ENCODE measurements around the gene MEGF11. TPM values are rescaled to one million over a fixed set of nuclear protein-coding genes. Genes with fewer than 3 reads are reported as not detected.

The MEGF11 gene
- total RNA-seq, 1 experiment from 2014 or later = 0.37 TPM

DNA sequence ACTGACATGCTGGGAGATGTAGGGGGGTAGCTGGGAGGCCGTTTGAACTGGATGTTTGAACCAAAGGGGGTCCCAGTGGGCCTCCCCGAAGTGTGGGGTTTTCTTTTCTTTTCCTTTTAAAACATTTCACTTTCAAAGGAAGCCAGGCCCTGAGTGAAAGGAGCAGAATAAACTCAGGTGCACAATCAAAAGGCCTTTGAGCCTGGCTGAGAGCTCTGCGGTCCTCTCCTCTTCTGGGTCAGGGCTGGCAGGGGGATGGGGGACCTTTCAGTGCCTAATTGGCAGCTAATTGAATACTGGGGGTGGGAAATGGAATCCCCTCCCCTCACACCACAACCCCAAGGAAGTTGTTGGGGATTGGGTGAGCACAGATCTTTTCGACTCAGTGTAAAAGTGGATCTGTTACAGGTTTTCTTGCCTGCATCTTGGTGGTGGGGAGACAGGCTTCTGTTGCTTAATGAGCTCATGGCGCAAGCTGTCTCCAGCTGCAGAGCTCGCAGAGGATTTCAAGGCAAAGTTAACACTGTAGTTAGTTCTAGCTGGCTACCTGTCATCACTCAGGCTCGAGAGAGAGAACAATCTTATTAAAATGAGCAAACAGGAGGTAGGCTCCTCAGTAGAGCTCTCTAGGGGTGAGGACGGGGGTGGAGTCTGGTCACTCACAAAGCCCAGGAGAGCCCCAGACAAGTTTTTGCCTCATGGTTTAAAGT lies 251.7 kb downstream of the MEGF11 start:
- DNase-seq (ENCODE audit: low read depth, low spot score) = no peak
- in situ Hi-C loops (cut with HindIII; ENCODE audit: low pct_unique_long_range_greater_than_20kb, low sequenced_read_pairs) = no loop called here

GRCh38 chr15:66001042-66001441 lies 252.5 kb downstream of the MEGF11 start:
- DNase-seq (ENCODE audit: low read depth, low spot score) = no peak
- in situ Hi-C loops (cut with HindIII; ENCODE audit: low pct_unique_long_range_greater_than_20kb, low sequenced_read_pairs) = no loop called here

GRCh38 chr15:65998486-65998885 lies 255.1 kb downstream of the MEGF11 start:
- in situ Hi-C loops (cut with HindIII; ENCODE audit: low pct_unique_long_range_greater_than_20kb, low sequenced_read_pairs) = no loop called here
- DNase-seq (ENCODE audit: low read depth, low spot score) = no peak

DNA sequence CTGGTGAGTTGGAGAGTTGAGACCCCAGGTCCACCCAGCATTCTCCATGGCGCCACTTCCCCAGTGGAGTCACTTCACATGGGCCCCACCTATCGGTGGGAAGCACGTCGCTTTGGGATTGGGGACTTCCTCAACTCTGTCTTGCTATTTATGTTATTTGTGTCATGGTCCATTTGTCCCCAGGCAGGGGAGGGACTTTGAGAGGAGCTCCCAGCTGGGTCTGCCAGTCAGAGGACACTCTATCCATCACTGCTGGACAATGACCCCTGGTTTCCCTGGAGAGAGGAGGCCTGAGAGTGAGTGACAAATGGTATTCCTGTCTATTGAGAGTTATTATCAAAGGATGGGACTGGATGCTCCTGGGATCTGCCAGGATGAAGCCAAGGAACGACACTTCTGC lies 256.6 kb downstream of the MEGF11 start:
- in situ Hi-C loops (cut with HindIII; ENCODE audit: low pct_unique_long_range_greater_than_20kb, low sequenced_read_pairs) = no loop called here
- no peak for DNase-seq (ENCODE audit: low read depth, low spot score)

DNA sequence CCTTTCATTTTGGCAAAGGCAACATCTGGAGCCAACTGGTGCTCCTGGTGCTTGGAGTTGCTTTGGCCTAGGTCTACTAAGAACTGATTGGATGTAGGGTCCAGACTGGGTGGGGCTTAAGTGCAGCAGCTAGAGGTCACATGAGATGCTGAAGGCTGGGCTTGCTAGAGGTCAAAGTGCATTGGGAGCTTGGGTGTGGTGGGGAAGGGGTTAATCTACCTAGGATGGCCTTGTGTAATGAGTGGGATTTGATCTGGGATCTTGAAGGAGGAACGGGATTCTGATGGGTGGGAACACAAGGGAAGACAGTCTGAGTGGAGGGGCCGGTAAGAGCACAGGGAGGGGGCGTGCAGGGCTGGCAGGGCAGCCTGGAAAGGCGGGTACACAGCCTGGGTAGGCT lies 258.7 kb downstream of the MEGF11 start:
- DNase-seq (ENCODE audit: low read depth, low spot score) = no peak
- in situ Hi-C loops (cut with HindIII; ENCODE audit: low pct_unique_long_range_greater_than_20kb, low sequenced_read_pairs) = no loop called here

DNA sequence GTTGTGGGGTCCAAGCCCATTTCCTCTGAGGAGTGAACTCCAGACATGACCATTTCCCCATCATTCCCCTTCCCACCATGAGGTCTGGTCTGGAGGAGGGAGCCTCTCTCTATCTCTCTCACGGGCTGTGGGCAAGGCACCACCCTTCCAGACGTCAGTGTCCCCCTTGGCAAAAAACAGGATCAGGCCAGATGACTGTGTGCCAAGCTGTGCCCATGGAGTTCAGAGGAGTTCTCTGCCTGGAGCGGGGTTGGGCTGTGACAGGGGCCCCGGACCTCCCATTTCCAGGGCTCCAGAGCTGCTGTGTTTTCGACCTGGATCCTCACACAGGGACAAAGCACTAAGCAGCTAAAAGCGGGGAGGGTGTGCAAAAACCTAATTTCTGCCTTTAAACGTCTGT lies 259.8 kb downstream of the MEGF11 start:
- in situ Hi-C loops (cut with HindIII; ENCODE audit: low pct_unique_long_range_greater_than_20kb, low sequenced_read_pairs) = no loop called here

DNA sequence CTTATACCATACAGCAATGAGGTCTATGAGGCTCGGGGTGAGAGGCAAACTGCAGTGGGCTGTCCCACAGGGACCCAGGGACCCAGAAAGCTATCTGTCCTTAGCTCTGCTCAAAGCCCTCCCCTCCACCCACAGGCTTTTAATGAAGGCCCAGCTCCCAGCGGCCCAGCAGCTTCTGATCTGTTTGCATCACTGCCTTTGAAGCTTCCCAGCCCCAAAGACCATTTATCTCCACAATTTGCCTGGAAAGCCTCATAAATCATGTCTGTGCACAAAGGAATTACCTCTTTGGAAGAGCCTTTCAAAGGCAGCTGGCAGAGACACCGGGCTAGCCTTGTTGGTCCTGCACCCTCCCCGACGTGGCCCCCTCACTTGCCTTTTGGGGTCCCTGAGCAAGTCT lies 260.3 kb downstream of the MEGF11 start:
- in situ Hi-C loops (cut with HindIII; ENCODE audit: low pct_unique_long_range_greater_than_20kb, low sequenced_read_pairs) = no loop called here
- no peak for DNase-seq (ENCODE audit: low read depth, low spot score)

More for the DNA sequence above, 259.8 kb downstream of the MEGF11 start:
- DNase-seq (ENCODE audit: low read depth, low spot score) = no peak

DNA sequence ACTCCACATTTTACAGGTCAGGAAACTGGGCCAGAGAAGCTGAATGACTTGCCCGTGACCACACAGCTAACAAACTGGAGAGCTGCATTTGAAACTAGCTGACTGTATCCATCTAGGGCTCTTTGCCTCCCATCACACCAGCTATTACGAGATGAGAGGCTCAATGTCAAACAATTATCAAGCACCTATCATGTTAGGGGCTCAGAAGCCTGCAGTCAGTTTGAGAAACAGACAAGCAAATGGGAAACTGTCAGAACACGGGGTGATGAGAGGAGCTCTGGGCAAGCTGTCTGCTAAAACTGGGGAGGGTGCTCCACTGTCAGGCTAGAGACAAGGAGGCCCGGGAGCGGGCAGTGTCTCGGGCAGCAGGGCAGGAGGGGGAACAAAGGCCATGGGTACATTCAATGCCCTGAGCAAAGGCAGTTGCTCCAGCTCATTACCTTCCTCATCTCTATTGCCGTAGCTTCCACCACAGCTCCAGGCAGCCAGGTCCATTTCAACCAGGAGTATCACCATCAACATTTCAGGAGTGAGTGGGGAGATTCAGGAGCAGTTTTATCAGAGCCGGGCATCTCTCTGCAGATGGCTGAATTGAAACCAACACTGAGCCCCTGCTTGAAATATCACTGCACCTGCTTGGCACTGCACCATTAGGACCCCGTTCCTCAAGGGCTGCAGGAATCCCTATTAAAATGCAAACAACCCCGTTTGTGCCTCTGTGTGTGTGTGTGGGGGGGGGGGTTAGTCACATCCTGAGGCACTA lies 261.6 kb downstream of the MEGF11 start:
- in situ Hi-C loops (cut with HindIII; ENCODE audit: low pct_unique_long_range_greater_than_20kb, low sequenced_read_pairs) = no loop called here
- DNase-seq (ENCODE audit: low read depth, low spot score) = no peak

DNA sequence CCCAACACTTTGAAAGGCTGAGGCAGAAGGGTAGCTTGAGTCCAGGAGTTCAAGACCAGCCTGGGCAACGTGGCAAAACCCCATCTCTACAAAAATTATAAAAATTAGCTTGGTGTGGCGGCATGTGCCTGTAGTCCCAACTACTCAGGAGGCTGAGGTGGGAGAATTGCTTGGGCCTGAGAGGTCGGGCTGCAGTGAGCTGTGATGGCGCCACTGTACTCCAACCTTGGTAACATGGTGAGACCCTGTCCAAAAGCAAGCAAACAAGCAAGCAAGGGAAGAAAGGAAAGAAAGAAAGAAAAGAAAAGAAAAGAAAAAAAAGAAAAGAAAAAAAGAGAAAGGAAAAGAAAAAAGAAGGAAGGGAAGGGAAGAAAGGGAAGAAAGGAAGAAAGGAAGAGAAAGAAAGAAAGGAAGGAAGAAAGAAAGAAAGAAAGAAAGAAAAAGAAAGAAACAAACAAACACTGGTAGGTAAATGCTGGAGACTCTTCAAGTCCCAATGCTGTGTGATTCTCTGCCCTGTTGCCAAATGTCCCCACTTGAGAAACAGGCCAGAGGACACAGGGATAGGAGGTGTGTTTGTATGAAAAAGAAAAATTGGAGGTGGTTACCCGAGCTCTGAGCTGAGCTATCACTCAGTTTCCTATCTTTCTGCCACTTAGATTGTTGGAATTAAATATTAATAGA lies 263.1 kb downstream of the MEGF11 start:
- DNase-seq (ENCODE audit: low read depth, low spot score) = no peak
- in situ Hi-C loops (cut with HindIII; ENCODE audit: low pct_unique_long_range_greater_than_20kb, low sequenced_read_pairs) = no loop called here

DNA sequence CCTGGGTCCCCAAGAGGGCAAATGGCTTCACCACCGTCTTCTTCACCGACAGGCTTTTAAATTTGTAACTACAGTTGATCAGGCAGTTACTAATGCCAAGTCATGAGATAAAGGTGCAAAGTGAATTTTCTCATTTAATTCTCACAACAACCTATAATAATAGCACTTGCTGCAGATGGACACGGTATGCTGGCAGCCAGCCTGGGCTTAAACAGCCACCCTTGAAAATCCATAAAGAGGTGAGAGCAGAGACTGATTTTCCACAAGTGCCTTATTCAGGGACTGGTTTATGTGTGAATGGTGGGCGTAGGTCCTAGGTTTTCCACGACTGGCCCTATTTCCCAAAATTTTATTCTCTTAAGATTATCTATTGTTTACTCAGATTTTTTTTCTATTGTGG lies 266.4 kb downstream of the MEGF11 start:
- in situ Hi-C loops (cut with HindIII; ENCODE audit: low pct_unique_long_range_greater_than_20kb, low sequenced_read_pairs) = no loop called here
- no peak for DNase-seq (ENCODE audit: low read depth, low spot score)

DNA sequence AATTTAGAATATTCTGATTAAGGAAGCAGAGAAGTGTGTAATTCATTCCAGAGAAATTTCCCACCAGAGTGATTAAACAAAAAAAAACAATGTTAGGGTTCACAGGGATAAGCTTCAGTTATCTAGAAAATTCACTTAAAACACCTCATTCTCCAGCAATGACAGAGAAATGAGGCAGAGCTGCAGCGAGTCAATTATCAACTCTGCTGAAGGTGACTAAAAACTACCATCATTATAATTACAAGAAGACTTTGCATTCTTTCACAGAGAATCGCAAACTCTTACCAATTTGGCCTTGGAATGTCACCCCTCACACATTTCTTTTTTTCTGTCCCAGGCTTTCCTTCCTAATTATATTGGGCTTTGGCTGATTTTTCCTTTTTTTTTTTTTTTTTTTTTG lies 267.1 kb downstream of the MEGF11 start:
- DNase-seq (ENCODE audit: low read depth, low spot score) = no peak
- in situ Hi-C loops (cut with HindIII; ENCODE audit: low pct_unique_long_range_greater_than_20kb, low sequenced_read_pairs) = no loop called here

DNA sequence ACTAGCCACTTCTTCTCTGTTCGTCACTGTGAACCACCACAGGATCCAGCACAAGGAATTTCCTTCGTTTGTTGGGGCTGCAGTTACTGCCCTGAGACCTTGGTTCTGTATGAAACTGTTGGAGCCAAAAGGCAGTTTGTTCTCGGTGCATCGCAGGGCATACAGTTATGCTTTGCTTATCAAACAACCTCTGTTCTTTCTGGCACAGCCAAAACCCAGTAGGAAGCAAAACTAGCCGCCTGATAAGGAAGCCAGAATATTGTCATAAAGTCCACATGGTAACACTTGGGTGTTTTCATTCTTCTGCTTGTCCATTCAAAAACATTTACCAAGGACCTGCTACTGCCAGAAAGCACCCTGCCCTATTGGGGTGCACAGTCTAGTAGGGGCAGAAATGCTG lies 268.2 kb downstream of the MEGF11 start:
- no peak for DNase-seq (ENCODE audit: low read depth, low spot score)
- in situ Hi-C loops (cut with HindIII; ENCODE audit: low pct_unique_long_range_greater_than_20kb, low sequenced_read_pairs) = no loop called here

DNA sequence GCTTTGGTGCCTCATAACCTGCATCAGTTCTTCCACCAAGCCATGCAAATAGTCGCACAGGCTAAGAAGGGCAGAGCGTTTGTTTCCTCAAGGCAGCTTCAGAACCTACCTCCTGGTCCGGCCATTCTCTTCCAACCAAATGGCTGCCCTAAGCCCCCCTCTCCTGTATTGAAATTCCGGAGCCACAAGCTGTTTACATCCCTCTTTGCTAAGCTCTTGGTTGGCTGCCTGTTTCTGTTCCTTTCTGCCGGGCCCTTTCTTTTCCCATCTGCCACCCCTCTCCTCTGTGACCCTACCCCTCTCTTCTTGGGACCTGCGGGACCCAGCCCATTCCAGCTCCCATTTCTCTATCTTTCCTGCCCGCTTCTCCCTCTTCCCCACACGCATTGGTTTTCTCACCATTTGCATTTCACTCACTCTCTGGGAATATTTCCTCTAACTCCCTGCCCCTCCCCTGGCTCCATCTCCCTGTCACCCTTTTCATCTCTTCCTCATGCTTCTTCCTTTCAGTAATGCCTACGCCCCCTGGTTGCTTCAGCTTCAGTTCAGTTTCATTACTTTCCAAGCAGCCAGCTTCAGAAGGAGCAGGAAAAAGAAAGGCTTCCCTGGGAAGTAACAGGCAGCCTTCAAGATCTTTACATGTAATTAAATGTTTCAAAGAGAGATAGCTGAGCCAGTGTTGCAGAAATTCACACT lies 270.8 kb downstream of the MEGF11 start:
- no peak for DNase-seq (ENCODE audit: low read depth, low spot score)
- in situ Hi-C loops (cut with HindIII; ENCODE audit: low pct_unique_long_range_greater_than_20kb, low sequenced_read_pairs) = no loop called here

DNA sequence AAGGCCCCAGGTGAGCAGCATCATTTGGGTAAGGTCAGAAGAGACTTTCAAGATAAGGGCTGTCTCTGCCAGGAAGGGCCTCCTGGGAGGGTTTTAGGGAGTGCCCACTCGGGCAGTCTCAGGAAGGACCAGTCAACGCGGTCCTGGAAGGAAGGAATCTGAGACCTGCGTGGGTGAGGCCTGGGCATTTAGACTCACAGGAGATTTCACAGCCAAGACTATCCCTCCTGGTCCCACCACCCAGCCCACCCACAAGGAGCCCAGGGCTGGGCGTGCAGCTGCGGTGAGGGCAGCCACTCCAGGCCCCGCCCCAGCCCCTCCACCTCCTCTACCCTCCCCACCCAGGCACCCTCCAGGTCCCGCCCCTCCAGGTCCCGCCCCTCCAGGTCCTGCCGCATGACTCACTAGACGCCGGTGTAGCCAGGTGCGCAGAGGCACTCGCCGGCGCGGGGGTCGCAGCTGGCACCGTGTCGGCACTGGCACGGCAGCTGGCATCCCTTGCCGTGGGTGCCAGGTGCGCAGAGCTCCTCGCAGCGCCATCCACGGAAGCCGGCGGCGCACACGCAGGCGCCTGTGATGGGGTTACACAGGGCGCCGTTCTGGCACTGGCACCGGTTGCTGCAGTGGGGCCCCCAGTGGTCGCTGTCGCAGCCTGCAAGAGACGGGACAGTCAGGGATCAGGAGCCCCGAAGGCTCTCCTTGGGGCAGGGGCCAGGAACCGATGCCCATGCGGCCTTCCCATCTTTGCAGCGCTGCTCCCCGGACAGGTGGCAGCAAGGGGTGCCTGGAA lies 271.5 kb downstream of the MEGF11 start:
- DNase-seq (ENCODE audit: low read depth, low spot score) = no peak
- in situ Hi-C loops (cut with HindIII; ENCODE audit: low pct_unique_long_range_greater_than_20kb, low sequenced_read_pairs) = no loop called here

DNA sequence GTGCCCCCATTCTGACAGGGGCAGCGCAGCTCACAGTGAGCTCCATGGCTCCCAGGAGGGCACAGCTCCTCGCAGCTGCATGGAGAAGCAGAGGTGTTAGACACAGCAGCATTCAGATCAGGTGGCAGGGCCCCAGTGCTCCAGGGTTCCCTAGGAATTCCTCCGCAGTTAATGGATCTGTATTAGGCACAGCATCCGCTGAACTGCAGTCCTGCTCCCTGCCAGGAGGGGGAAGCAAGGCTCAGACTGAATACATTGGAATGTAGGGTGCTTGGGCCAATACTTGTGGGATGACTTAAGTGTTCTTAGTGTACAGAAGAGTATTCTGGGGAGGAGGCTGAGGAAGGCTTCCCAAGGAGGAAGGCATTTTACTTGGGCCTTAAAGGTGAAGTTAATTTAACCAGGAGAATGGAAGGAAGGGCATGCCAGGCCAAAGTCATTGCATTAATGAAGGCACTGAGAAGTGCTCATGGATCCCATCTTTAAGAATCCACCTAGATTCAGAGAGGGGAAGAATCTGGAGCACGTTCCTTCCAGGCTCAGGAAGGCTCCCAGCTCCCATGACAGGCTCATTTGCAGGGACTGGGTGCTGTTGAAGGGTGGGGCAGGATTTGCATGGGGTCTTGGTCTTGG lies 272.6 kb downstream of the MEGF11 start:
- in situ Hi-C loops (cut with HindIII; ENCODE audit: low pct_unique_long_range_greater_than_20kb, low sequenced_read_pairs) = no loop called here
- peak; percentile 74 for DNase-seq (ENCODE audit: low read depth, low spot score)

GRCh38 chr15:65979837-65980236 lies 273.7 kb downstream of the MEGF11 start:
- in situ Hi-C loops (cut with HindIII; ENCODE audit: low pct_unique_long_range_greater_than_20kb, low sequenced_read_pairs) = no loop called here
- DNase-seq (ENCODE audit: low read depth, low spot score) = no peak

DNA sequence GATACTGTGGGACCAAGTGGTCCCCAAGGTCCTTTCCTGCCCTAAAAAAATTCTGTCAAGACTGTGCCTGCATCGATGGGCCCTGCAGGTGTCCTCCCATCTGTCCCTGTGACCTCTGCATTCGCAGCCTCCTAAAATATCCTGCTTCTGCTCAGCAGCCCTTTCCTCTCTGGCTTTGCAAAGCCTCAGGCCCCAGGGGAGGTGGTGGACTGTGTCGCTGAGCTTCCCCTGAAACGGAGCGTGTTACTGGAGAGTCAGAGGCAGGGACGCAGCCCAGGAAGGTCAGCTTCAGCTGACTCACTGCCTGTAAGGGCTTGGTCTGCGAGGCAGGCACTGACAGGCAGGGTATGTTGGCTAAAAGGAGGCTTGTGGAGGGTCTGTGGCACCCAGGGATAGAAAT lies 274.2 kb downstream of the MEGF11 start:
- in situ Hi-C loops (cut with HindIII; ENCODE audit: low pct_unique_long_range_greater_than_20kb, low sequenced_read_pairs) = no loop called here
- no peak for DNase-seq (ENCODE audit: low read depth, low spot score)

All from SK-MEL-5 (cell line).